Activated B cell treated with CpG ODN at 0.5 μM for 24 hours (primary cell): ENCODE results near the gene LTBP2. TPM values are rescaled to one million over a fixed set of nuclear protein-coding genes. Genes with fewer than 3 reads are reported as not detected.

Source experiments
- ATAC-seq: fragments of 200-7000 bp; cut with Tn5 transposase; one replicate; pipeline ENCODE4 v1.10.0; 2021; ENCODE audit warnings: low read depth, mild to moderate bottlenecking, moderate library complexity
- CTCF ChIA-PET: fragments of 350-600 bp; sonication (Branson Sonifier 250); formaldehyde crosslinking; loops from one replicate; lab custom pipeline; 2021; ENCODE audit warnings: antibody characterized with exemption; lab: Charles Lee
- POLR2A ChIA-PET: fragments of 350-600 bp; sonication (Branson Sonifier 250); formaldehyde crosslinking; loops from one replicate; lab custom pipeline; 2021; ENCODE audit warnings: antibody characterized with exemption; lab: Charles Lee
- DNase-seq: peaks from one replicate; pipeline ENCODE4 v3.0.0; 2022
- H3K27ac Mint-ChIP-seq: one replicate; pipeline ENCODE4 v1.8.0; 2020; ENCODE audit warnings: mixed read lengths
- H3K27me3 Mint-ChIP-seq: one replicate; pipeline ENCODE4 v1.8.0; 2021; ENCODE audit warnings: mixed read lengths
- H3K36me3 Mint-ChIP-seq: one replicate; pipeline ENCODE4 v1.8.0; 2021; ENCODE audit warnings: low read depth, mixed read lengths
- H3K4me1 Mint-ChIP-seq: one replicate; pipeline ENCODE4 v1.8.0; 2021; ENCODE audit warnings: mixed read lengths
- H3K4me3 Mint-ChIP-seq: one replicate; pipeline ENCODE4 v1.8.0; 2020; ENCODE audit warnings: mild to moderate bottlenecking, mixed read lengths
- H3K9me3 Mint-ChIP-seq: one replicate; pipeline ENCODE4 v1.8.0; 2020; ENCODE audit warnings: mixed read lengths
- CTCF ChIP-seq: fragments of 200-600 bp; IDR thresholded peaks from one replicate; pipeline ENCODE4 v1.8.0; 2022; ENCODE audit warnings: antibody characterized with exemption, mild to moderate bottlenecking
- intact Hi-C: fragments of 100-400 bp; cut with micrococcal nuclease; formaldehyde crosslinking; loops from one replicate; pipeline ENCODE4 v1.15.1; 2024
- total RNA-seq: library from RNA; stranded (reverse); gene quantifications from 2 replicates; pipeline ENCODE4 v1.2.3, GENCODE V29; 2022

The LTBP2 gene
- total RNA-seq, 1 donor from 2014 or later: 0.11 TPM

- Mint-ChIP-seq H3K9me3 (no peaks in the 10 kb centered on the region), H3K4me3 (no peak overlapping the region), H3K4me1 (peaks cover 17% of the 10 kb centered on the region), H3K27ac (no peak overlapping the region), H3K27me3 (peaks cover 6% of the 10 kb centered on the region), H3K36me3 (no peaks in the 10 kb centered on the region)
- TF ChIP-seq CTCF: no peak
- ChIA-PET POLR2A (no interaction called here), CTCF (no interaction called here)
- DNase-seq: no peak
- ATAC-seq: no peak
- intact Hi-C loops: no loop called here
These were observed 83.2 kb downstream of the LTBP2 start for GRCh38 chr14:74528886-74529285.

GRCh38 chr14:74528406-74528805 is 83.6 kb downstream of the LTBP2 start:
- H3K9me3 Mint-ChIP-seq: no peaks in the 10 kb centered on the region
- no peak for ATAC-seq
- no peak overlapping the region for H3K4me3 Mint-ChIP-seq
- DNase-seq: no peak
- no peak for TF ChIP-seq CTCF
- H3K4me1 Mint-ChIP-seq: peaks cover 17% of the 10 kb centered on the region
- no peaks in the 10 kb centered on the region for H3K36me3 Mint-ChIP-seq
- peaks cover 7% of the 10 kb centered on the region for H3K27me3 Mint-ChIP-seq
- intact Hi-C loops: no loop called here
- no peak overlapping the region for H3K27ac Mint-ChIP-seq
- CTCF ChIA-PET: no interaction called here
- POLR2A ChIA-PET: no interaction called here

- CTCF ChIA-PET: no interaction called here
- no peak for TF ChIP-seq CTCF
- POLR2A ChIA-PET: no interaction called here
- Mint-ChIP-seq H3K27me3 (peaks cover 10% of the 10 kb centered on the region), H3K4me1 (peaks cover 14% of the 10 kb centered on the region), H3K27ac (no peak overlapping the region), H3K36me3 (no peaks in the 10 kb centered on the region), H3K4me3 (no peak overlapping the region), H3K9me3 (no peaks in the 10 kb centered on the region)
- ATAC-seq (no peak), DNase-seq (no peak)
- intact Hi-C loops: no loop called here
These were observed 84.2 kb downstream of the LTBP2 start for GRCh38 chr14:74527736-74528280.

- H3K9me3 Mint-ChIP-seq: no peaks in the 10 kb centered on the region
- H3K36me3 Mint-ChIP-seq: no peaks in the 10 kb centered on the region
- DNase-seq: no peak
- no peak overlapping the region for H3K27ac Mint-ChIP-seq
- no peak overlapping the region for H3K4me3 Mint-ChIP-seq
- ChIA-PET POLR2A (no interaction called here), CTCF (no interaction called here)
- intact Hi-C loops: no loop called here
- H3K27me3 Mint-ChIP-seq: peaks cover 10% of the 10 kb centered on the region
- H3K4me1 Mint-ChIP-seq: peaks cover 14% of the 10 kb centered on the region
- no peak for TF ChIP-seq CTCF
- no peak for ATAC-seq
These were observed 85.0 kb downstream of the LTBP2 start for GRCh38 chr14:74526854-74527585.

GRCh38 chr14:74525361-74525851 is 86.6 kb downstream of the LTBP2 start:
- H3K9me3 Mint-ChIP-seq: no peaks in the 10 kb centered on the region
- peaks cover 14% of the 10 kb centered on the region for H3K4me1 Mint-ChIP-seq
- H3K4me3 Mint-ChIP-seq: no peak overlapping the region
- ChIA-PET CTCF (no interaction called here), POLR2A (no interaction called here)
- no peaks in the 10 kb centered on the region for H3K36me3 Mint-ChIP-seq
- peaks cover 10% of the 10 kb centered on the region for H3K27me3 Mint-ChIP-seq
- no peak for TF ChIP-seq CTCF
- ATAC-seq (no peak), DNase-seq (no peak)
- no peak overlapping the region for H3K27ac Mint-ChIP-seq
- intact Hi-C loops: no loop called here
